Measurements from ENCODE around the gene MSRB3.

The MSRB3 gene

GRCh38 chr12:65324056-65324455, 45.6 kb downstream of the MSRB3 start:
- in situ Hi-C loops (cut with MboI; ENCODE audit: low sequenced_read_pairs): loop anchor here (25.0 kb wide), 1 partner anchor 763 kb away; no protein-coding TSS in a partner anchor
- no peak overlapping the region for H3K4me3 ChIP-seq
- no peaks in the 10 kb centered on the region for H3K9me3 ChIP-seq
- H3K4me1 ChIP-seq: peaks cover 8% of the 10 kb centered on the region
- H3K36me3 ChIP-seq (replicated peaks): no peaks in the 10 kb centered on the region
- no peaks in the 10 kb centered on the region for H3K27me3 ChIP-seq (ENCODE audit: low read depth)
- DNase-seq (ENCODE audit: low spot score in 2 of 2): peak in 1 of 2 experiments; percentile 55

- Histone ChIP-seq H3K27me3 (ENCODE audit: low read depth) (no peaks in the 10 kb centered on the region), H3K9me3 (no peaks in the 10 kb centered on the region), H3K4me3 (no peak overlapping the region), H3K4me1 (peaks cover 8% of the 10 kb centered on the region), H3K36me3 (replicated peaks) (no peaks in the 10 kb centered on the region)
- no peak for DNase-seq (ENCODE audit: low spot score in 2 of 2)
- in situ Hi-C loops (cut with MboI; ENCODE audit: low sequenced_read_pairs): loop anchor here (25.0 kb wide), 1 partner anchor 763 kb away; no protein-coding TSS in a partner anchor
Measured at GRCh38 chr12:65324551-65324950, 46.1 kb downstream of the MSRB3 start.

GRCh38 chr12:65325183-65325582, 46.7 kb downstream of the MSRB3 start:
- no peaks in the 10 kb centered on the region for H3K36me3 ChIP-seq (replicated peaks)
- no peaks in the 10 kb centered on the region for H3K27me3 ChIP-seq (ENCODE audit: low read depth)
- DNase-seq (ENCODE audit: low spot score in 2 of 2): no peak
- in situ Hi-C loops (cut with MboI; ENCODE audit: low sequenced_read_pairs): no loop called here
- no peaks in the 10 kb centered on the region for H3K9me3 ChIP-seq
- H3K4me1 ChIP-seq: peaks cover 8% of the 10 kb centered on the region
- H3K4me3 ChIP-seq: no peak overlapping the region

GRCh38 chr12:65326616-65327015, 48.1 kb downstream of the MSRB3 start:
- Histone ChIP-seq H3K4me3 (no peak overlapping the region), H3K4me1 (peaks cover 8% of the 10 kb centered on the region), H3K27me3 (ENCODE audit: low read depth) (no peaks in the 10 kb centered on the region), H3K9me3 (no peaks in the 10 kb centered on the region), H3K36me3 (replicated peaks) (no peaks in the 10 kb centered on the region)
- in situ Hi-C loops (cut with MboI; ENCODE audit: low sequenced_read_pairs): no loop called here
- no peak for DNase-seq (ENCODE audit: low spot score in 2 of 2)

GRCh38 chr12:65327207-65328076, 49.0 kb downstream of the MSRB3 start:
- Histone ChIP-seq H3K9me3 (no peaks in the 10 kb centered on the region), H3K4me3 (no peak overlapping the region)
- in situ Hi-C loops (cut with MboI; ENCODE audit: low sequenced_read_pairs): no loop called here

GRCh38 chr12:65329721-65330120, 51.2 kb downstream of the MSRB3 start:
- no peaks in the 10 kb centered on the region for H3K36me3 ChIP-seq (replicated peaks)
- in situ Hi-C loops (cut with MboI; ENCODE audit: low sequenced_read_pairs): no loop called here
- DNase-seq (ENCODE audit: low spot score in 2 of 2): no peak
- H3K9me3 ChIP-seq: no peaks in the 10 kb centered on the region
- H3K27me3 ChIP-seq (ENCODE audit: low read depth): no peaks in the 10 kb centered on the region
- no peaks in the 10 kb centered on the region for H3K4me1 ChIP-seq
- no peak overlapping the region for H3K4me3 ChIP-seq

More at GRCh38 chr12:65327207-65328076, 49.0 kb downstream of the MSRB3 start:
- no peaks in the 10 kb centered on the region for H3K27me3 ChIP-seq (ENCODE audit: low read depth)
- H3K36me3 ChIP-seq (replicated peaks): no peaks in the 10 kb centered on the region
- DNase-seq (ENCODE audit: low spot score in 2 of 2): no peak
- peaks cover 8% of the 10 kb centered on the region for H3K4me1 ChIP-seq

GRCh38 chr12:65330331-65330730, 51.8 kb downstream of the MSRB3 start:
- in situ Hi-C loops (cut with MboI; ENCODE audit: low sequenced_read_pairs): no loop called here
- DNase-seq (ENCODE audit: low spot score in 2 of 2): no peak
- no peaks in the 10 kb centered on the region for H3K9me3 ChIP-seq
- no peaks in the 10 kb centered on the region for H3K4me1 ChIP-seq
- no peaks in the 10 kb centered on the region for H3K27me3 ChIP-seq (ENCODE audit: low read depth)
- H3K4me3 ChIP-seq: no peak overlapping the region
- no peaks in the 10 kb centered on the region for H3K36me3 ChIP-seq (replicated peaks)

GRCh38 chr12:65331456-65331855, 53.0 kb downstream of the MSRB3 start:
- no peaks in the 10 kb centered on the region for H3K4me1 ChIP-seq
- in situ Hi-C loops (cut with MboI; ENCODE audit: low sequenced_read_pairs): no loop called here
- no peak overlapping the region for H3K4me3 ChIP-seq
- H3K27me3 ChIP-seq (ENCODE audit: low read depth): no peaks in the 10 kb centered on the region
- DNase-seq (ENCODE audit: low spot score in 2 of 2): no peak
- H3K36me3 ChIP-seq (replicated peaks): no peaks in the 10 kb centered on the region
- no peaks in the 10 kb centered on the region for H3K9me3 ChIP-seq

GRCh38 chr12:65333649-65334048, 55.2 kb downstream of the MSRB3 start:
- no peaks in the 10 kb centered on the region for H3K36me3 ChIP-seq (replicated peaks)
- H3K27me3 ChIP-seq (ENCODE audit: low read depth): no peaks in the 10 kb centered on the region
- no peaks in the 10 kb centered on the region for H3K4me1 ChIP-seq
- no peaks in the 10 kb centered on the region for H3K9me3 ChIP-seq
- no peak for DNase-seq (ENCODE audit: low spot score in 2 of 2)
- in situ Hi-C loops (cut with MboI; ENCODE audit: low sequenced_read_pairs): no loop called here
- no peak overlapping the region for H3K4me3 ChIP-seq

- Histone ChIP-seq H3K4me1 (no peaks in the 10 kb centered on the region), H3K9me3 (no peaks in the 10 kb centered on the region), H3K27me3 (ENCODE audit: low read depth) (no peaks in the 10 kb centered on the region), H3K4me3 (no peak overlapping the region), H3K36me3 (replicated peaks) (no peaks in the 10 kb centered on the region)
- DNase-seq (ENCODE audit: low spot score in 2 of 2): no peak
- in situ Hi-C loops (cut with MboI; ENCODE audit: low sequenced_read_pairs): no loop called here
Measured at GRCh38 chr12:65334521-65334920, 56.0 kb downstream of the MSRB3 start.

- in situ Hi-C loops (cut with MboI; ENCODE audit: low sequenced_read_pairs): no loop called here
- Histone ChIP-seq H3K9me3 (no peaks in the 10 kb centered on the region), H3K4me1 (no peaks in the 10 kb centered on the region), H3K27me3 (ENCODE audit: low read depth) (no peaks in the 10 kb centered on the region), H3K4me3 (no peak overlapping the region), H3K36me3 (replicated peaks) (no peaks in the 10 kb centered on the region)
- no peak for DNase-seq (ENCODE audit: low spot score in 2 of 2)
Measured at GRCh38 chr12:65335021-65335714, 56.7 kb downstream of the MSRB3 start.

- Histone ChIP-seq H3K4me1 (no peaks in the 10 kb centered on the region), H3K27me3 (ENCODE audit: low read depth) (no peaks in the 10 kb centered on the region), H3K9me3 (no peaks in the 10 kb centered on the region), H3K36me3 (replicated peaks) (no peaks in the 10 kb centered on the region), H3K4me3 (no peak overlapping the region)
- in situ Hi-C loops (cut with MboI; ENCODE audit: low sequenced_read_pairs): no loop called here
- no peak for DNase-seq (ENCODE audit: low spot score in 2 of 2)
Measured at GRCh38 chr12:65335981-65336380, 57.5 kb downstream of the MSRB3 start.

GRCh38 chr12:65339161-65339560, 60.7 kb downstream of the MSRB3 start:
- no peaks in the 10 kb centered on the region for H3K4me1 ChIP-seq
- in situ Hi-C loops (cut with MboI; ENCODE audit: low sequenced_read_pairs): no loop called here
- H3K4me3 ChIP-seq: no peak overlapping the region
- no peaks in the 10 kb centered on the region for H3K27me3 ChIP-seq (ENCODE audit: low read depth)
- H3K9me3 ChIP-seq: no peaks in the 10 kb centered on the region
- no peaks in the 10 kb centered on the region for H3K36me3 ChIP-seq (replicated peaks)
- no peak for DNase-seq (ENCODE audit: low spot score in 2 of 2)

- in situ Hi-C loops (cut with MboI; ENCODE audit: low sequenced_read_pairs): no loop called here
- no peak overlapping the region for H3K4me3 ChIP-seq
- no peak for DNase-seq (ENCODE audit: low spot score in 2 of 2)
Measured at GRCh38 chr12:65343230-65343629, 64.7 kb downstream of the MSRB3 start.

More at GRCh38 chr12:65343230-65343629, 64.7 kb downstream of the MSRB3 start:
- Histone ChIP-seq H3K4me1 (no peaks in the 10 kb centered on the region), H3K9me3 (no peaks in the 10 kb centered on the region), H3K36me3 (replicated peaks) (no peaks in the 10 kb centered on the region), H3K27me3 (ENCODE audit: low read depth) (no peaks in the 10 kb centered on the region)
